Neural progenitor cell (in vitro differentiated cells): Measurements from ENCODE around the gene MTHFD2L. TPM values are rescaled to one million over a fixed set of nuclear protein-coding genes. Genes with fewer than 3 reads are reported as not detected.

Experiments used
- DNase-seq: peaks from one replicate; pipeline ENCODE4 v3.0.0-alpha.2; 2016; ENCODE audit warnings: low spot score
- H2AFZ ChIP-seq: fragments of 200-600 bp; sonication (generic); replicated peaks from 2 replicates; pipeline ENCODE4 v1.6.1; 2016; ENCODE audit warnings: antibody characterized with exemption
- H3F3A ChIP-seq: fragments of 200-600 bp; sonication (generic); 2 replicates; pipeline ENCODE4 v1.6.1; 2016; ENCODE audit warnings: antibody characterized with exemption, low read depth
- H3K27ac ChIP-seq: fragments of 200-600 bp; sonication (generic); 2 replicates; pipeline ENCODE4 v1.5.1; 2016; ENCODE audit warnings: mild to moderate bottlenecking
- H3K27me3 ChIP-seq: fragments of 200-600 bp; sonication (generic); 2 replicates; pipeline ENCODE4 v1.6.1; 2016; ENCODE audit warnings: mild to moderate bottlenecking, moderate library complexity
- H3K36me3 ChIP-seq: fragments of 200-600 bp; sonication (generic); 2 replicates; pipeline ENCODE4 v1.5.1; 2016
- H3K4me1 ChIP-seq: fragments of 200-600 bp; sonication (generic); 2 replicates; pipeline ENCODE4 v1.6.1; 2016; ENCODE audit warnings: mixed run types
- H3K4me2 ChIP-seq: fragments of 200-600 bp; sonication (generic); 2 replicates; pipeline ENCODE4 v1.6.1; 2016
- H3K4me3 ChIP-seq: fragments of 200-600 bp; sonication (generic); 2 replicates; pipeline ENCODE4 v1.5.1; 2016
- H3K79me2 ChIP-seq: fragments of 200-600 bp; sonication (generic); 2 replicates; pipeline ENCODE4 v1.6.1; 2016; ENCODE audit warnings: low read depth
- H3K9ac ChIP-seq: fragments of 200-600 bp; sonication (generic); 2 replicates; pipeline ENCODE4 v1.6.1; 2016
- H3K9me3 ChIP-seq: fragments of 200-600 bp; sonication (generic); 2 replicates; pipeline ENCODE4 v1.5.1; 2016; ENCODE audit warnings: low read depth
- H4K20me1 ChIP-seq: fragments of 200-600 bp; sonication (generic); 2 replicates; pipeline ENCODE4 v1.6.1; 2016; ENCODE audit warnings: low read depth
- H3K27ac Mint-ChIP-seq: 3 replicates; pipeline ENCODE4 v1.8.0; 2021; ENCODE audit warnings: mixed read lengths
- H3K27me3 Mint-ChIP-seq: 2 replicates; pipeline ENCODE4 v1.8.0; 2022; ENCODE audit warnings: low read depth, mild to moderate bottlenecking, inconsistent platforms, moderate library complexity, mixed read lengths; ENCODE audit not compliant: insufficient read depth
- H3K36me3 Mint-ChIP-seq: 3 replicates; pipeline ENCODE4 v1.8.0; 2021; ENCODE audit warnings: mixed read lengths
- H3K4me1 Mint-ChIP-seq: 3 replicates; pipeline ENCODE4 v1.8.0; 2021; ENCODE audit warnings: mixed read lengths
- H3K4me3 Mint-ChIP-seq: 3 replicates; pipeline ENCODE4 v1.8.0; 2021; ENCODE audit warnings: mild to moderate bottlenecking, moderate library complexity, mixed read lengths
- H3K9me3 Mint-ChIP-seq: 3 replicates; pipeline ENCODE4 v1.8.0; 2020; ENCODE audit warnings: mixed read lengths
- EZH2 ChIP-seq: fragments of 200-600 bp; sonication (generic); IDR thresholded peaks from 2 replicates; pipeline ENCODE4 v1.6.1; 2017; ENCODE audit warnings: antibody characterized with exemption, mild to moderate bottlenecking, moderate library complexity
- EZH2phosphoT487 ChIP-seq: fragments of 200-600 bp; sonication (generic); IDR thresholded peaks from 2 replicates; pipeline ENCODE4 v1.6.1; 2017; ENCODE audit warnings: antibody characterized with exemption
- total RNA-seq: library from RNA; depleted of rRNA; stranded (reverse); fragments of >200 nt; gene quantifications from 2 replicates; pipeline ENCODE4 v1.2.3, GENCODE V29; 2015; ENCODE audit warnings: low replicate concordance
- TF ChIP-seq, protein P1 (sequence below): fragments of 200-600 bp; sonication (generic); IDR thresholded peaks from 2 replicates; pipeline ENCODE4 v1.5.1; 2017; ENCODE audit warnings: antibody characterized with exemption, mild to moderate bottlenecking

Gene MTHFD2L
- total RNA-seq, 1 donor from 2014 or later, result 22.1 TPM

DNA sequence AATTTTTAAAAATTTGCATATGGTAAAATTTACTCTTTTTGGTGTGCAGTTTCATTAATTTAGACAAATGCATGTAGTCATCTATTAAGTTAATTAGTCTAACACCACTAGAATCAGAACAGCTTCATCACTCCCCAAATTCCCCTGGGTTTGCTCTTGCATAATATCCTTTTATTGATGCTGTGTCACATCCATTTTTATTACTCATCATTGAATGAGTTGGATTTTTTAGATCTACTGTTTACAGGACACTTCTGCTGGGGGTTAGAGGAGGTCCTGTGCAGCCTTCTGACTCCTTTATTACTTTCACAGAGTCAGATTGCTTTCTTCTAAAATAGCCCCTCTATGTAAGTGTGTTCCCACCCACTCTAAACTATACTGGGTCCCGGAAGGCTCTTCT lies 65.9 kb downstream of the MTHFD2L start:
- H3K79me2 ChIP-seq, result no peaks in the 10 kb centered on the region
- no peak overlapping the region for H2AFZ ChIP-seq
- H3K9ac ChIP-seq, result no peak overlapping the region
- H3K4me2 ChIP-seq, result no peak overlapping the region
- H3F3A ChIP-seq, result no peaks in the 10 kb centered on the region
- Mint-ChIP-seq H3K27me3 (no peaks in the 10 kb centered on the region), H3K9me3 (no peaks in the 10 kb centered on the region), H3K27ac (no peak overlapping the region), H3K4me1 (no peaks in the 10 kb centered on the region), H3K4me3 (no peak overlapping the region), H3K36me3 (no peaks in the 10 kb centered on the region)
- no peaks in the 10 kb centered on the region for H4K20me1 ChIP-seq
- no peaks in the 10 kb centered on the region for H3K4me1 ChIP-seq
- no peaks in the 10 kb centered on the region for H3K9me3 ChIP-seq
- TF ChIP-seq EZH2phosphoT487, result no peak
- TF ChIP-seq, protein P1, sequence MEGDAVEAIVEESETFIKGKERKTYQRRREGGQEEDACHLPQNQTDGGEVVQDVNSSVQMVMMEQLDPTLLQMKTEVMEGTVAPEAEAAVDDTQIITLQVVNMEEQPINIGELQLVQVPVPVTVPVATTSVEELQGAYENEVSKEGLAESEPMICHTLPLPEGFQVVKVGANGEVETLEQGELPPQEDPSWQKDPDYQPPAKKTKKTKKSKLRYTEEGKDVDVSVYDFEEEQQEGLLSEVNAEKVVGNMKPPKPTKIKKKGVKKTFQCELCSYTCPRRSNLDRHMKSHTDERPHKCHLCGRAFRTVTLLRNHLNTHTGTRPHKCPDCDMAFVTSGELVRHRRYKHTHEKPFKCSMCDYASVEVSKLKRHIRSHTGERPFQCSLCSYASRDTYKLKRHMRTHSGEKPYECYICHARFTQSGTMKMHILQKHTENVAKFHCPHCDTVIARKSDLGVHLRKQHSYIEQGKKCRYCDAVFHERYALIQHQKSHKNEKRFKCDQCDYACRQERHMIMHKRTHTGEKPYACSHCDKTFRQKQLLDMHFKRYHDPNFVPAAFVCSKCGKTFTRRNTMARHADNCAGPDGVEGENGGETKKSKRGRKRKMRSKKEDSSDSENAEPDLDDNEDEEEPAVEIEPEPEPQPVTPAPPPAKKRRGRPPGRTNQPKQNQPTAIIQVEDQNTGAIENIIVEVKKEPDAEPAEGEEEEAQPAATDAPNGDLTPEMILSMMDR, result no peak
- no peak for TF ChIP-seq EZH2
- H3K27me3 ChIP-seq, result no peaks in the 10 kb centered on the region
- H3K36me3 ChIP-seq, result no peaks in the 10 kb centered on the region
- no peak overlapping the region for H3K4me3 ChIP-seq
- H3K27ac ChIP-seq, result no peak overlapping the region
- DNase-seq, result no peak

DNA sequence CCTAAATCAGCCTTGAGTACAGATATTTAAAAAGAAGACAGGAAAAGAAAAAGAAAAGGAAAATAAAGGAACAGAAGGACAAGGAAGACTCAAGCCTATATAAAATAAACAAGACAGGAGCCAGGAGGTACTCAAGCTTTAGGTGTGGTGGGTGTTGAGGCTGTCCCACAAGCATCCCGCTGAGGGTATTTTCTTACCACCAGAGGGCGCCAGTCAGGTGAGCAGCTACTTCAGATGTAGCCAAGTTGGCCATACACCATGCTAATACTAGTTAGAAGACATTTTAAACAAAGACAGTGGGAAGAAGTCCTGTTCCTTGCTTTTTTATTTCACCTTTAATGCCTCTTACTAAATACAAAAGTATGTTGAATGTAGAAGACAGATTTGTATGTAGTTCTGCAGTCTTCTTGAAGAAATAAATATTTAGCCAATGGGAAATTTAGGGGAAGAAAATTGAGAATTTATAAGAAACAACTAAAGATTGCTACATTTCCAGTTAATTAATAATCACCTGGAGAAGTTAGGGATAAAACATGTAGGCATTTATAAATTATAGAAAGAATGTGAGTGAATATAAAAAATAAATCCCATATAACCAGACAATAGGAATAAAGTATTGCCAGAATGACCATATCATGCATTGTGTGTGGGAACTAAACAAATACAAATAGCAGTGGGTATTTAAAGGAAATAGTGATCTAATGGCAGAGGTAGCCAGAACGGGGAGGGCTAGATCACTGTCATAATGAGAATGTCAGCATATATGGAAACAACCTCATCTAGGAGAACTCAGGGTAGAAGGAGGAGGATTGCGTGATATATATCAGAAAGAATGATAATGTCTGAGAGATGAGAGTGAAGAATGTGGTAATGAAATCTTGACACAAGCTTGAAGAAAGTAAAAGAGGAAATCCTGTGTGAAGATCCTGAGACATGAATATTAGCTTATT lies 71.0 kb downstream of the MTHFD2L start:
- H3K9me3 Mint-ChIP-seq, result no peaks in the 10 kb centered on the region
- H3K27me3 Mint-ChIP-seq, result no peaks in the 10 kb centered on the region
- Histone ChIP-seq H3K9me3 (no peaks in the 10 kb centered on the region), H3F3A (no peaks in the 10 kb centered on the region), H4K20me1 (no peaks in the 10 kb centered on the region), H3K27ac (no peak overlapping the region), H3K9ac (no peak overlapping the region), H3K4me3 (no peak overlapping the region), H3K27me3 (no peaks in the 10 kb centered on the region), H3K4me1 (no peaks in the 10 kb centered on the region), H3K79me2 (no peaks in the 10 kb centered on the region), H3K4me2 (no peak overlapping the region), H2AFZ (no peak overlapping the region), H3K36me3 (no peaks in the 10 kb centered on the region)
- no peaks in the 10 kb centered on the region for H3K36me3 Mint-ChIP-seq
- no peak overlapping the region for H3K27ac Mint-ChIP-seq
- no peaks in the 10 kb centered on the region for H3K4me1 Mint-ChIP-seq
- no peak overlapping the region for H3K4me3 Mint-ChIP-seq
- DNase-seq, result peak; percentile 79
- TF ChIP-seq EZH2 (no peak), EZH2phosphoT487 (no peak)
- TF ChIP-seq, protein P1, result peak; percentile 94

GRCh38 chr4:74230902-74231499 lies 73.1 kb downstream of the MTHFD2L start:
- H3K4me1 ChIP-seq, result no peaks in the 10 kb centered on the region
- no peaks in the 10 kb centered on the region for H3K9me3 ChIP-seq
- no peaks in the 10 kb centered on the region for H3K9me3 Mint-ChIP-seq
- no peaks in the 10 kb centered on the region for H3K79me2 ChIP-seq
- no peaks in the 10 kb centered on the region for H3K4me1 Mint-ChIP-seq
- H3K27me3 Mint-ChIP-seq, result no peaks in the 10 kb centered on the region
- H3K36me3 Mint-ChIP-seq, result no peaks in the 10 kb centered on the region
- TF ChIP-seq, protein P1, result no peak
- TF ChIP-seq EZH2 (no peak), EZH2phosphoT487 (no peak)
- H4K20me1 ChIP-seq, result no peaks in the 10 kb centered on the region
- H3K9ac ChIP-seq, result no peak overlapping the region
- no peak overlapping the region for H3K4me3 Mint-ChIP-seq
- no peak overlapping the region for H3K4me2 ChIP-seq
- DNase-seq, result no peak
- H3F3A ChIP-seq, result no peaks in the 10 kb centered on the region
- H3K27ac Mint-ChIP-seq, result no peak overlapping the region
- no peak overlapping the region for H3K27ac ChIP-seq
- no peak overlapping the region for H3K4me3 ChIP-seq
- no peaks in the 10 kb centered on the region for H3K36me3 ChIP-seq
- no peak overlapping the region for H2AFZ ChIP-seq
- no peaks in the 10 kb centered on the region for H3K27me3 ChIP-seq
